NT2/D1 (cell line): Measurements from ENCODE around the gene IVNS1ABP.
A peak's percentile ranks its signal among the peaks of the same experiment; 100 is the strongest.
"Not testable (repeated sequence)": the region's sequence is repeated elsewhere in the genome, so short reads cannot be mapped to it uniquely, and the experiment has no call there.

Experiments used
- DNase-seq: peaks from one replicate; pipeline ENCODE4 v3.0.0-alpha.2; 2011; ENCODE audit warnings: low read depth, low spot score
- H3K27me3 ChIP-seq: 2 replicates; pipeline ENCODE4 v1.6.0; 2011; ENCODE audit warnings: mild to moderate bottlenecking; ENCODE audit not compliant: insufficient read length, insufficient read depth
- H3K36me3 ChIP-seq: 2 replicates; pipeline ENCODE4 v1.6.1; 2011; ENCODE audit warnings: mild to moderate bottlenecking, low read length, mixed read lengths; ENCODE audit not compliant: insufficient read depth, insufficient read length
- H3K4me1 ChIP-seq: 2 replicates; pipeline ENCODE4 v1.5.1; 2011; ENCODE audit not compliant: insufficient read depth, insufficient read length
- H3K4me3 ChIP-seq: 2 replicates; pipeline ENCODE4 v1.5.1; 2011; ENCODE audit warnings: low read depth; ENCODE audit not compliant: insufficient read length
- H3K9ac ChIP-seq: 2 replicates; pipeline ENCODE4 v1.6.0; 2011; ENCODE audit warnings: low read depth; ENCODE audit not compliant: insufficient read length
- H3K9me3 ChIP-seq: 2 replicates; pipeline ENCODE4 v1.5.1; 2011; ENCODE audit warnings: mild to moderate bottlenecking, low read length; ENCODE audit not compliant: insufficient read depth
- SUZ12 ChIP-seq: IDR thresholded peaks from 2 replicates; pipeline ENCODE4 v1.6.1; 2011; ENCODE audit not compliant: insufficient read length, insufficient read depth; ENCODE audit errors: extremely low read depth
- YY1 ChIP-seq: IDR thresholded peaks from 2 replicates; pipeline ENCODE4 v1.6.1; 2011; ENCODE audit not compliant: insufficient read length, insufficient read depth
- ZNF274 ChIP-seq: IDR thresholded peaks from 2 replicates; pipeline ENCODE4 v1.6.1; 2011; ENCODE audit warnings: mild to moderate bottlenecking, low read depth, low read length

The IVNS1ABP gene

DNA sequence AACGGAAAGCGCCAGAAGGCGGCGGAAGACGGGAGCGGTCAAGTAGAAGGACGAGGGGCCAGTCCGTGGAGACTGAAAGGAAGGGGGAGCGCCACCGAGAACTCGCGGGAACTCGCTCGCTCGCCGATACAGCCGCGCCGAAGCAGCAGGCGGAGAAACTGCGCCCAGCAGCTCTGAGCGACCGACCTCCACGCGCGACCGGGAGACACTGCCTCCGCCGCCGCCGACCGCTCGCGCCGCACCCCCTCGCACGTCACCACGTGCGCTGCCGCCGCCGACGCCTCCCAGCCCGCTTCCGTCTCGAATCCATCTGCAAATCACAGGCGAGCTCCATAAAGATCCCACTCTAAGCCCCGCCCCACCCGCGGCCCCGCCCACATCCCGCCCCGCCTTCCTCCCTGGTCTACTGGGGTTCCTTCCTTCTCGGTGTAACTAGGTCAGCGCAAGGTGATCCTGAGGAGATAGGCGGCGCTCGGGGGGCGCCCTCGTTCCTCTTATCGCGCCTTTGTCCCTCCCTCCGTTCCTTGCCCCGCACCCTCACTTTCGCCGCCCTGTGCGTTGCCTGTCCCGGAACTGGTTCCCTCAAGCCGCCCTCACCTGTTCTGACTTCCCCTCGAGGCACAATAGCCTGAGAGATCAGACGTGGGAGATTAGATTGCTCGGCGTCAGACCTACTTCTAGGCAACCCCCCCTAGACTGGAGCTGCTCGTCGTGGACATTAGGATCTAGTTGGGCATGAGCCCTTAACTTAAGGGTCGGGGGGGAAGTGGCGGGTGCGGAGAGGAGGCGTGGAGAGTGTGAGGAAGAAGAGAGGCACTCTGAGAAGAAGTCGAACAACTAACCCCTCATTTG is at the start of gene IVNS1ABP:
Gene IVNS1ABP (minus strand): TSS at position 210 of the 852 bp plus-strand sequence. CDS start 7,750 bp downstream, outside the sequence.
- H3K9ac ChIP-seq = peak within 1 kb of the TSS; percentile 97
- peak; percentile 93 for DNase-seq
- TF ChIP-seq YY1 (no peak), SUZ12 (no peak), ZNF274 (no peak)
- H3K9me3 ChIP-seq = peaks cover 10% of the 10 kb centered on the region; the same call in 1 of the 2 replicates
- no peaks in the 10 kb centered on the region for H3K4me1 ChIP-seq
- H3K27me3 ChIP-seq = no peaks in the 10 kb centered on the region
- peaks cover 11% of the 10 kb centered on the region for H3K36me3 ChIP-seq
- H3K4me3 ChIP-seq = peak within 1 kb of the TSS; percentile 98

GRCh38 chr1:185365951-185366350 is 48.9 kb upstream of the IVNS1ABP start:
- Histone ChIP-seq H3K4me1 (no peaks in the 10 kb centered on the region), H3K9ac (no peak overlapping the region), H3K4me3 (no peak overlapping the region), H3K9me3 (peaks cover 13% of the 10 kb centered on the region; the same call in 1 of the 2 replicates), H3K36me3 (no peaks in the 10 kb centered on the region), H3K27me3 (no peaks in the 10 kb centered on the region)
- no peak for DNase-seq
- TF ChIP-seq YY1 (no peak), SUZ12 (no peak), ZNF274 (no peak)

- H3K9me3 ChIP-seq = peaks cover 16% of the 10 kb centered on the region; the same call in 1 of the 2 replicates
- H3K9ac ChIP-seq, H3K36me3 ChIP-seq, H3K4me1 ChIP-seq, H3K4me3 ChIP-seq, DNase-seq, H3K27me3 ChIP-seq: not testable (repeated sequence)
Measured at GRCh38 chr1:185364528-185364927, 47.5 kb upstream of the IVNS1ABP start.

GRCh38 chr1:185363205-185363604 is 46.2 kb upstream of the IVNS1ABP start:
- H3K9ac ChIP-seq = no peak overlapping the region
- H3K4me1 ChIP-seq = no peaks in the 10 kb centered on the region
- H3K4me3 ChIP-seq = no peak overlapping the region
- no peaks in the 10 kb centered on the region for H3K36me3 ChIP-seq
- TF ChIP-seq ZNF274 = no peak
- TF ChIP-seq SUZ12 = no peak
- TF ChIP-seq YY1 = no peak
- DNase-seq = no peak
- H3K9me3 ChIP-seq = peaks cover 16% of the 10 kb centered on the region; the same call in 1 of the 2 replicates
- H3K27me3 ChIP-seq = no peaks in the 10 kb centered on the region

GRCh38 chr1:185360714-185361113 is 43.7 kb upstream of the IVNS1ABP start:
- TF ChIP-seq SUZ12 (no peak), ZNF274 (no peak), YY1 (no peak)
- no peak overlapping the region for H3K4me3 ChIP-seq
- H3K9ac ChIP-seq = no peak overlapping the region
- no peaks in the 10 kb centered on the region for H3K36me3 ChIP-seq
- H3K9me3 ChIP-seq = peaks cover 16% of the 10 kb centered on the region; the same call in 1 of the 2 replicates
- H3K4me1 ChIP-seq = no peaks in the 10 kb centered on the region
- H3K27me3 ChIP-seq = no peaks in the 10 kb centered on the region
- no peak for DNase-seq

- DNase-seq = no peak
- Histone ChIP-seq H3K4me1 (no peaks in the 10 kb centered on the region), H3K4me3 (no peak overlapping the region), H3K9ac (no peak overlapping the region), H3K36me3 (no peaks in the 10 kb centered on the region), H3K27me3 (no peaks in the 10 kb centered on the region), H3K9me3 (peaks cover 16% of the 10 kb centered on the region; the same call in 1 of the 2 replicates)
- no peak for TF ChIP-seq YY1
- TF ChIP-seq SUZ12 = no peak
- TF ChIP-seq ZNF274 = no peak
Measured at GRCh38 chr1:185358957-185359356, 41.9 kb upstream of the IVNS1ABP start.

- Histone ChIP-seq H3K36me3 (no peaks in the 10 kb centered on the region), H3K27me3 (no peaks in the 10 kb centered on the region), H3K9me3 (peaks cover 3% of the 10 kb centered on the region; the same call in 1 of the 2 replicates), H3K9ac (no peak overlapping the region), H3K4me3 (no peak overlapping the region), H3K4me1 (no peaks in the 10 kb centered on the region)
- no peak for DNase-seq
- no peak for TF ChIP-seq ZNF274
- no peak for TF ChIP-seq SUZ12
- TF ChIP-seq YY1 = no peak
Measured at GRCh38 chr1:185355947-185356346, 38.9 kb upstream of the IVNS1ABP start.
